Measurements from ENCODE around the gene GABBR1.

The GABBR1 gene

GRCh38 chr6:29620630-29621029 lies 12.4 kb downstream of the GABBR1 start:
- DNase-seq (ENCODE audit: low read depth in 2 of 2): no peak

- DNase-seq (ENCODE audit: low read depth in 2 of 2): no peak
Observed at GRCh38 chr6:29619578-29620160, 13.3 kb downstream of the GABBR1 start.

GRCh38 chr6:29617782-29618554 lies 15.0 kb downstream of the GABBR1 start:
- no peak for DNase-seq (ENCODE audit: low read depth in 2 of 2)

GRCh38 chr6:29611426-29611825 lies 21.6 kb downstream of the GABBR1 start:
- DNase-seq (ENCODE audit: low read depth in 2 of 2): no peak

GRCh38 chr6:29610540-29610939 lies 22.4 kb downstream of the GABBR1 start:
- DNase-seq (ENCODE audit: low read depth in 2 of 2): no peak

- no peak for DNase-seq (ENCODE audit: low read depth in 2 of 2)
Observed at GRCh38 chr6:29608131-29608530, 24.9 kb downstream of the GABBR1 start.

- DNase-seq (ENCODE audit: low read depth in 2 of 2): no peak
Observed at GRCh38 chr6:29603930-29604329, 29.1 kb downstream of the GABBR1 start.

- DNase-seq (ENCODE audit: low read depth in 2 of 2): no peak
Observed at GRCh38 chr6:29603456-29603855, 29.5 kb downstream of the GABBR1 start.

- DNase-seq (ENCODE audit: low read depth in 2 of 2): no peak
Observed at GRCh38 chr6:29602564-29603361, 30.2 kb downstream of the GABBR1 start.

GRCh38 chr6:29598172-29598747 lies 34.7 kb downstream of the GABBR1 start:
- no peak for DNase-seq (ENCODE audit: low read depth in 2 of 2)

- DNase-seq (ENCODE audit: low read depth in 2 of 2): no peak
Observed at GRCh38 chr6:29597184-29597583, 35.8 kb downstream of the GABBR1 start.

- no peak for DNase-seq (ENCODE audit: low read depth in 2 of 2)
Observed at GRCh38 chr6:29596381-29596900, 36.5 kb downstream of the GABBR1 start.

GRCh38 chr6:29593199-29593855 lies 39.7 kb downstream of the GABBR1 start:
- DNase-seq (ENCODE audit: low read depth in 2 of 2): no peak

GRCh38 chr6:29591677-29592076 lies 41.3 kb downstream of the GABBR1 start:
- no peak for DNase-seq (ENCODE audit: low read depth in 2 of 2)

GRCh38 chr6:29590218-29590808 lies 42.7 kb downstream of the GABBR1 start:
- DNase-seq (ENCODE audit: low read depth in 2 of 2): no peak

GRCh38 chr6:29589423-29590048 lies 43.4 kb downstream of the GABBR1 start:
- peak in 1 of 2 donors; percentile 9 for DNase-seq (ENCODE audit: low read depth in 2 of 2)

- DNase-seq (ENCODE audit: low read depth in 2 of 2): no peak
Observed at GRCh38 chr6:29584821-29585220, 48.2 kb downstream of the GABBR1 start, which contains the start of gene OR2H2. Gene OR2H2 (plus strand): TSS chr6:29585121. CDS start chr6:29587945, 2,824 bp downstream.

GRCh38 chr6:29577544-29577943 lies 55.4 kb downstream of the GABBR1 start:
- DNase-seq (ENCODE audit: low read depth in 2 of 2): no peak

GRCh38 chr6:29576056-29576455 lies 56.9 kb downstream of the GABBR1 start:
- DNase-seq (ENCODE audit: low read depth in 2 of 2): no peak

- DNase-seq (ENCODE audit: low read depth in 2 of 2): no peak
Observed at GRCh38 chr6:29567991-29568390, 65.0 kb downstream of the GABBR1 start.

- no peak for DNase-seq (ENCODE audit: low read depth in 2 of 2)
Observed at GRCh38 chr6:29567541-29567940, 65.4 kb downstream of the GABBR1 start.

Measured in stimulated activated CD8-positive, alpha-beta memory T cell treated with anti-CD3 and anti-CD28 coated beads, Interleukin-15, amount 100 ng/mL, for 4 hours (primary cell).